GM21576 (cell line): ENCODE results near the gene SLC46A2.

Experiments
- ATAC-seq: cut with Tn5 transposase; IDR thresholded peaks from one replicate; pipeline ENCODE4 v1.9.1; 2021; ENCODE audit warnings: mild to moderate bottlenecking, moderate library complexity; ENCODE audit not compliant: unreplicated experiment

The SLC46A2 gene

GRCh38 chr9:112887381-112887780 is 3.3 kb downstream of the SLC46A2 start:
- ATAC-seq = no peak

GRCh38 chr9:112886351-112886750 is 4.3 kb downstream of the SLC46A2 start:
- no peak for ATAC-seq

- no peak for ATAC-seq
Measured at GRCh38 chr9:112885324-112885723, 5.4 kb downstream of the SLC46A2 start.

GRCh38 chr9:112884721-112885120 is 6.0 kb downstream of the SLC46A2 start:
- no peak for ATAC-seq

- ATAC-seq = no peak
Measured at GRCh38 chr9:112884101-112884500, 6.6 kb downstream of the SLC46A2 start.

- ATAC-seq = no peak
Measured at GRCh38 chr9:112881331-112881730, 9.3 kb downstream of the SLC46A2 start.

- ATAC-seq = no peak
Measured at GRCh38 chr9:112880650-112881049, 10.0 kb downstream of the SLC46A2 start.

- ATAC-seq = no peak
Measured at GRCh38 chr9:112878752-112879151, 11.9 kb downstream of the SLC46A2 start.

- no peak for ATAC-seq
Measured at GRCh38 chr9:112873773-112874405, 16.8 kb downstream of the SLC46A2 start.

- ATAC-seq = no peak
Measured at GRCh38 chr9:112872019-112872418, 18.7 kb downstream of the SLC46A2 start.

GRCh38 chr9:112870556-112870955 is 20.1 kb downstream of the SLC46A2 start:
- no peak for ATAC-seq

- no peak for ATAC-seq
Measured at GRCh38 chr9:112869917-112870316, 20.8 kb downstream of the SLC46A2 start.

GRCh38 chr9:112869041-112869529 is 21.6 kb downstream of the SLC46A2 start:
- no peak for ATAC-seq

GRCh38 chr9:112868461-112868860 is 22.2 kb downstream of the SLC46A2 start:
- ATAC-seq = no peak

- no peak for ATAC-seq
Measured at GRCh38 chr9:112867275-112867991, 23.2 kb downstream of the SLC46A2 start.

- ATAC-seq = no peak
Measured at GRCh38 chr9:112866662-112867274, 23.9 kb downstream of the SLC46A2 start.

GRCh38 chr9:112864982-112865381 is 25.7 kb downstream of the SLC46A2 start:
- ATAC-seq = no peak

GRCh38 chr9:112864403-112864802 is 26.3 kb downstream of the SLC46A2 start:
- no peak for ATAC-seq

- peak; percentile 40 for ATAC-seq
Measured at GRCh38 chr9:112863746-112864145, 26.9 kb downstream of the SLC46A2 start.

GRCh38 chr9:112863214-112863613 is 27.5 kb downstream of the SLC46A2 start:
- peak; percentile 43 for ATAC-seq

GRCh38 chr9:112861638-112862555 is 28.8 kb downstream of the SLC46A2 start:
- no peak for ATAC-seq
